Ammon's horn (tissue), 1 donor: ENCODE results near the gene PPP2R2C.
A peak's percentile ranks its signal among the peaks of the same experiment; 100 is the strongest.

ENCODE experiments used
- DNase-seq: peaks from one replicate; pipeline ENCODE4 v3.0.0-alpha.2; 2016; ENCODE audit warnings: low spot score

Gene PPP2R2C

GRCh38 chr4:6448476-6449170 is 23.8 kb downstream of the PPP2R2C start:
- DNase-seq, result no peak

GRCh38 chr4:6447672-6448171 is 24.7 kb downstream of the PPP2R2C start:
- DNase-seq, result no peak

GRCh38 chr4:6446538-6447451 is 25.6 kb downstream of the PPP2R2C start:
- DNase-seq, result peak; percentile 77

GRCh38 chr4:6446130-6446482 is 26.3 kb downstream of the PPP2R2C start:
- no peak for DNase-seq

GRCh38 chr4:6445403-6446129 is 26.8 kb downstream of the PPP2R2C start:
- no peak for DNase-seq

- DNase-seq, result no peak
Observed at GRCh38 chr4:6444582-6444981, 27.8 kb downstream of the PPP2R2C start.

- DNase-seq, result no peak
Observed at GRCh38 chr4:6443035-6444023, 29.1 kb downstream of the PPP2R2C start.

GRCh38 chr4:6442555-6442954 is 29.9 kb downstream of the PPP2R2C start:
- DNase-seq, result no peak

GRCh38 chr4:6441758-6442157 is 30.7 kb downstream of the PPP2R2C start:
- no peak for DNase-seq

GRCh38 chr4:6441202-6441582 is 31.2 kb downstream of the PPP2R2C start:
- DNase-seq, result no peak

- no peak for DNase-seq
Observed at GRCh38 chr4:6440506-6441201, 31.8 kb downstream of the PPP2R2C start.

GRCh38 chr4:6439120-6439762 is 33.2 kb downstream of the PPP2R2C start:
- no peak for DNase-seq

GRCh38 chr4:6437826-6438238 is 34.6 kb downstream of the PPP2R2C start:
- no peak for DNase-seq

- no peak for DNase-seq
Observed at GRCh38 chr4:6435010-6435409, 37.4 kb downstream of the PPP2R2C start.

GRCh38 chr4:6430927-6431326 is 41.5 kb downstream of the PPP2R2C start:
- no peak for DNase-seq

GRCh38 chr4:6427439-6428090 is 44.8 kb downstream of the PPP2R2C start:
- DNase-seq, result no peak

GRCh38 chr4:6426571-6427438 is 45.6 kb downstream of the PPP2R2C start:
- no peak for DNase-seq

GRCh38 chr4:6425911-6426310 is 46.5 kb downstream of the PPP2R2C start:
- no peak for DNase-seq

- DNase-seq, result no peak
Observed at GRCh38 chr4:6425336-6425735, 47.1 kb downstream of the PPP2R2C start.
